ENCODE measurements around the gene SYF2. TPM values are rescaled to one million over a fixed set of nuclear protein-coding genes. Genes with fewer than 3 reads are reported as not detected.

SYF2 gene
- total and polyA plus RNA-seq, 12 donors, result 34.8 to 86.3 (median 56.5) TPM

DNA sequence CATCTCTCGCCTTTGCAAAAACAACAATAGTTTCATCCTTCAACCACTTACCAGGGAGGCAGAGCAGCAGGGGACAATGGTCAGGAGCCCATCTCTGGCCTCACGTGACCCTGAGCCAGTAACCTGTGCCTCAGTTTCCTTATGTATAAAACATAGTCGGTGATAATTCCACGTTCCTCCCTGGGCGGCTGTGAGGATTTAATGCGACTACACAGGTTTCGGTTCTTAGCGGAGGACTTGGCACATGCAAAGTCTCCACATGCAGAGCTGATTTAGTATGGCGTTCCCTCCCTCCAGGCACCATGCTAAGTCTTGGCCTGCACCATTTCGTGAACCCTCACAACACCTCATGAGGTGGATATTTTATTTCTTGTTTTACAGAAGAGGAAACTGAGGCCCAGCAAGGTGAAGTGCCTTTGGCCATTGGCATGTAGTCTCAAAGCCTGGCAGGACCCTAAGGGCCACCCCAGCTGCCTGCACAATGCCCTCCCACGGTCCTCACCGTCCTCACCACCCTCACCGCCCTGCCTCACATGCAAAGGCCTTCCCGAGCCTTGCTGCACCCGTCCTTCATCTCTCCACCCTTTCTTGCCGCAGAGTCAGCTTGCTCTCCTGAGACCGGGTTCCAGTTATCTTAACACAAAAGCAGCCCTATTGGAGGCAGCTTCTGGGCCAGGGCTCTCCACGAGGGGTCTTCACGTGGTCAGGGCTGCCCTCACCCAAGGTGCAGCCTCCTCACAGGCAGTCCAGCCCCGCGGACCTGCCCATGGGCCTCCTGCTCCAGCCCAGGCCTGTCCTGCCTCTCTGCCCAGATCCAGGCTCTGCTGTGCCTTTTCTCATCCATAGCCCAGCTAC lies 48.9 kb downstream of the SYF2 start:
- H3K4me3 ChIP-seq, result no peak overlapping the region
- peak in 1 of 7 donors; percentile 27 for DNase-seq
- H3K9me3 ChIP-seq (replicated peaks in 1 of 3), result no peaks in the 10 kb centered on the region
- no peaks in the 10 kb centered on the region for H3K36me3 ChIP-seq (replicated peaks in 1 of 2)
- WGBS, 4 donors, result 88 to 92% (median 91%) methylated on average over 19 to 21 of the region's 21 CpGs
- H3K27ac ChIP-seq, result no peak overlapping the region
- no peaks in the 10 kb centered on the region for H3K4me1 ChIP-seq (replicated peaks in 1 of 2)
- TF ChIP-seq POLR2A (IDR thresholded peaks at IDR 0.05), result no peak
- TF ChIP-seq, protein P1, sequence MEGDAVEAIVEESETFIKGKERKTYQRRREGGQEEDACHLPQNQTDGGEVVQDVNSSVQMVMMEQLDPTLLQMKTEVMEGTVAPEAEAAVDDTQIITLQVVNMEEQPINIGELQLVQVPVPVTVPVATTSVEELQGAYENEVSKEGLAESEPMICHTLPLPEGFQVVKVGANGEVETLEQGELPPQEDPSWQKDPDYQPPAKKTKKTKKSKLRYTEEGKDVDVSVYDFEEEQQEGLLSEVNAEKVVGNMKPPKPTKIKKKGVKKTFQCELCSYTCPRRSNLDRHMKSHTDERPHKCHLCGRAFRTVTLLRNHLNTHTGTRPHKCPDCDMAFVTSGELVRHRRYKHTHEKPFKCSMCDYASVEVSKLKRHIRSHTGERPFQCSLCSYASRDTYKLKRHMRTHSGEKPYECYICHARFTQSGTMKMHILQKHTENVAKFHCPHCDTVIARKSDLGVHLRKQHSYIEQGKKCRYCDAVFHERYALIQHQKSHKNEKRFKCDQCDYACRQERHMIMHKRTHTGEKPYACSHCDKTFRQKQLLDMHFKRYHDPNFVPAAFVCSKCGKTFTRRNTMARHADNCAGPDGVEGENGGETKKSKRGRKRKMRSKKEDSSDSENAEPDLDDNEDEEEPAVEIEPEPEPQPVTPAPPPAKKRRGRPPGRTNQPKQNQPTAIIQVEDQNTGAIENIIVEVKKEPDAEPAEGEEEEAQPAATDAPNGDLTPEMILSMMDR (IDR thresholded peaks at IDR 0.05), result no peak
- intact Hi-C loops (cut with DNase I), result no loop called here
- H3K27me3 ChIP-seq, result no peaks in the 10 kb centered on the region

DNA sequence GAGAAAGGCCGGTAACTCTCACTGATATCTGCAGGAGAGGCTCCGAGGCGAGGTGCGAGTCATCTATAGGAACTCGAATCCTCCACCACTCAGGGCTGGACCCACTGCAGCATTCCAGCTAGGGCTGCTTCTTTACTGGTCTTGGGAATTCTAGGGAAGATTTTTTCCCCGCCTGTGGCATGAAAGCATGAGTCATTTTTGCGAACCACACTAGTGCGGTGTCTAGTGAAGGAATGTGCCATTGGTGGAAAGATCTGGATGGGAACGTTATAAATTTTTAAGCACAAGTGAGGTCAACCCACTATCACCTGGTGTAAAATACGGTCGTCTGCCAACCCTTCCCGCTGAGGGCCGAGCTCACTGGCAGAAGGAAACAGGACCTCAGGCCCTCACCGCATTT lies 49.7 kb downstream of the SYF2 start:
- 77 to 85% (median 83%) methylated on average over 14 of the region's 14 CpGs for WGBS, 4 donors
- Histone ChIP-seq H3K27ac (no peak overlapping the region), H3K27me3 (no peaks in the 10 kb centered on the region), H3K4me3 (no peak overlapping the region), H3K36me3 (replicated peaks in 1 of 2) (no peaks in the 10 kb centered on the region), H3K9me3 (replicated peaks in 1 of 3) (no peaks in the 10 kb centered on the region), H3K4me1 (replicated peaks in 1 of 2) (no peaks in the 10 kb centered on the region)
- no peak for DNase-seq
- TF ChIP-seq POLR2A (IDR thresholded peaks at IDR 0.05), result no peak
- TF ChIP-seq, protein P1 (IDR thresholded peaks at IDR 0.05), result no peak
- intact Hi-C loops (cut with DNase I), result no loop called here

DNA sequence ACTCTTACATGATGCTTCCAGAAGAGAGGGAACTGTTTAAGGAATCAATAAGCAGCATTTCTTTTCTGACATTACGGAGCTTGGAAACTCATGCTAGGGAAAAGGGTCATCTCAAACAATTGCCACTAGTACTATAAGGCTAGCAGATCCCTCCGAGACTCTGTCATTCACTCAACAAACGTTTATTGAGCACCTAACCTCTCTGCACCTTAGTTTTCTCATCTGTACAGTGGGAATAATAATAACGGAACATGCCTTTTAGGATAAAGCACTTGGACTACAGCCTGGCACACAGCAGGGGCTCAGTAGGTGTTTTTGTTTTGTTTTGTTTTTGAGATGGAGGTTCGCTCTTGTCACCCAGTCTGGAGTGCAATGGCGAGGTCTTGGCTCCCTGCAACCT lies 51.3 kb downstream of the SYF2 start:
- H3K27ac ChIP-seq, result no peak overlapping the region
- H3K27me3 ChIP-seq, result no peaks in the 10 kb centered on the region
- H3K9me3 ChIP-seq (replicated peaks in 1 of 3), result no peaks in the 10 kb centered on the region
- WGBS, 4 donors, result 79 to 82% (median 81%) methylated on average over 6 of the region's 6 CpGs
- no peaks in the 10 kb centered on the region for H3K4me1 ChIP-seq (replicated peaks in 1 of 2)
- no peak for DNase-seq
- intact Hi-C loops (cut with DNase I), result no loop called here
- H3K4me3 ChIP-seq, result no peak overlapping the region
- no peak for TF ChIP-seq POLR2A (IDR thresholded peaks at IDR 0.05)
- TF ChIP-seq, protein P1 (IDR thresholded peaks at IDR 0.05), result no peak
- H3K36me3 ChIP-seq (replicated peaks in 1 of 2), result no peaks in the 10 kb centered on the region

DNA sequence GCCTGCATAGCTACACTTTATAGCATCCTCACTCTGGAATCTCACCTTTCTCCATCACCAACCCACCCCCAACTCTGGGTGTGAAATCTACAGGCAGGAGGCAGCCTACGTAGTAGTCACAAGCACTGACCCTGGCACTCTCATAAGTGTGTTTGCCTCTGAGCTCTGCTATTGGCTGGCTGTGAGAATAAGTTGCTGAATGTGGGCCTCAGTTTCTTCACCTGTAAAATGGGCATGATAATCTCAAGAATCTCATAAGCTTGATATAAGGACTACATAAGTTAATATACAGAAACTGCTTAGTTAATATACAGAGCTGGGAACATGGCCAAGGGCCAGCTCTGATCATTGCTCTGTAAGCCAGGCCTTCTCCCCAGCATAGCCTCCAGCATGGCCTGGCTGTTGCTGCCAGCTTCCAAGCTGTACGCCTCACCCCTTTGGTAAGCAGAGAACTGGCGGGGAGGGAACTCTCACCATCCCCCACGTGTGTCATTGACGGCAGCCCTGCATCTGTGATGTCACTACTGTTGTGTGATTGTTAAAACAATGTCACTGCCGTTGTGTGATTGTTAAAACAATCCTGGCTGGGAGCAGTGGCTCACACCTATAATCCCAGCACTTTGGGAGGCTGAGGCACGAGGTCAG lies 53.3 kb downstream of the SYF2 start:
- intact Hi-C loops (cut with DNase I), result no loop called here
- Histone ChIP-seq H3K4me3 (no peak overlapping the region), H3K36me3 (replicated peaks in 1 of 2) (no peaks in the 10 kb centered on the region), H3K27me3 (no peaks in the 10 kb centered on the region), H3K27ac (no peak overlapping the region), H3K4me1 (replicated peaks in 1 of 2) (no peaks in the 10 kb centered on the region), H3K9me3 (replicated peaks in 1 of 3) (no peaks in the 10 kb centered on the region)
- 74 to 85% (median 77%) methylated on average over 6 to 7 of the region's 7 CpGs for WGBS, 4 donors
- TF ChIP-seq, protein P1 (IDR thresholded peaks at IDR 0.05), result no peak
- no peak for TF ChIP-seq POLR2A (IDR thresholded peaks at IDR 0.05)
- DNase-seq, result no peak

All from adrenal gland (tissue), 12 donors.